GM19328 (cell line): ENCODE data around the gene TRIL.

Experiments used
- ATAC-seq: cut with Tn5 transposase; IDR thresholded peaks from one replicate; pipeline ENCODE4 v1.9.1; 2021; ENCODE audit warnings: mild to moderate bottlenecking, moderate library complexity; ENCODE audit not compliant: unreplicated experiment

TRIL gene

GRCh38 chr7:28942168-28942567 lies 16.0 kb downstream of the TRIL start:
- no peak for ATAC-seq

- no peak for ATAC-seq
Observed at GRCh38 chr7:28941633-28942032, 16.5 kb downstream of the TRIL start.

- ATAC-seq: no peak
Observed at GRCh38 chr7:28940741-28941384, 17.3 kb downstream of the TRIL start.

GRCh38 chr7:28939844-28940544 lies 18.1 kb downstream of the TRIL start:
- ATAC-seq: no peak

- ATAC-seq: no peak
Observed at GRCh38 chr7:28939367-28939766, 18.8 kb downstream of the TRIL start.

- no peak for ATAC-seq
Observed at GRCh38 chr7:28937619-28938018, 20.5 kb downstream of the TRIL start.

GRCh38 chr7:28937103-28937502 lies 21.0 kb downstream of the TRIL start:
- ATAC-seq: no peak

- ATAC-seq: no peak
Observed at GRCh38 chr7:28933846-28934320, 24.2 kb downstream of the TRIL start.

GRCh38 chr7:28931565-28931964 lies 26.6 kb downstream of the TRIL start:
- no peak for ATAC-seq

GRCh38 chr7:28926871-28927597 lies 31.1 kb downstream of the TRIL start:
- peak; percentile 74 for ATAC-seq

GRCh38 chr7:28922624-28923331 lies 35.4 kb downstream of the TRIL start:
- ATAC-seq: no peak

GRCh38 chr7:28921822-28922221 lies 36.3 kb downstream of the TRIL start:
- ATAC-seq: peak; percentile 69

GRCh38 chr7:28920424-28920823 lies 37.7 kb downstream of the TRIL start:
- no peak for ATAC-seq

- ATAC-seq: no peak
Observed at GRCh38 chr7:28919510-28919909, 38.6 kb downstream of the TRIL start.

GRCh38 chr7:28908775-28909174 lies 49.4 kb downstream of the TRIL start:
- ATAC-seq: no peak

- no peak for ATAC-seq
Observed at GRCh38 chr7:28905464-28905863, 52.7 kb downstream of the TRIL start.

- no peak for ATAC-seq
Observed at GRCh38 chr7:28904578-28905048, 53.5 kb downstream of the TRIL start.

- no peak for ATAC-seq
Observed at GRCh38 chr7:28903730-28904577, 54.2 kb downstream of the TRIL start.
